GM12873 (cell line): ENCODE measurements around the gene MS4A12.

Experiments
- CTCF ChIP-seq: IDR thresholded peaks from 2 replicates; pipeline ENCODE4 v1.5.1; 2012; ENCODE audit warnings: low read depth, mild to moderate bottlenecking, moderate library complexity, low read length, control low read depth; ENCODE audit not compliant: insufficient read depth; ENCODE audit errors: missing control alignments

Gene MS4A12

GRCh38 chr11:60492488-60493009 is at the start of gene MS4A12:
MS4A12 (plus strand) TSS chr11:60492778; CDS start chr11:60497319, 4,541 bp downstream.
- TF ChIP-seq CTCF, result no peak

GRCh38 chr11:60447070-60447469 is 45.5 kb upstream of the MS4A12 start:
- no peak for TF ChIP-seq CTCF

- TF ChIP-seq CTCF, result no peak
Observed at GRCh38 chr11:60447846-60448245, 44.7 kb upstream of the MS4A12 start.

GRCh38 chr11:60454212-60454611 is 38.4 kb upstream of the MS4A12 start:
- no peak for TF ChIP-seq CTCF

- TF ChIP-seq CTCF, result no peak
Observed at GRCh38 chr11:60455531-60456042, 37.0 kb upstream of the MS4A12 start, which contains the start of gene MS4A1. MS4A1 (plus strand) TSS chr11:60455847; CDS start chr11:60462375, 6,528 bp downstream.

- no peak for TF ChIP-seq CTCF
Observed at GRCh38 chr11:60457576-60457975, 35.0 kb upstream of the MS4A12 start.

GRCh38 chr11:60459345-60459744 is 33.2 kb upstream of the MS4A12 start:
- TF ChIP-seq CTCF, result no peak

- no peak for TF ChIP-seq CTCF
Observed at GRCh38 chr11:60468829-60469228, 23.7 kb upstream of the MS4A12 start.
